HEK293 (cell line): ENCODE measurements around the gene RDH16.

ENCODE experiments used
- CTCF ChIA-PET: fragments of 350-600 bp; formaldehyde crosslinking; extraction: SDS; loops from one replicate; lab custom pipeline; 2021; ENCODE audit warnings: antibody characterized with exemption; lab: Yijun Ruan, JAX
- POLR2A ChIA-PET: fragments of 300-600 bp; formaldehyde crosslinking; extraction: SDS; loops from one replicate; lab custom pipeline; 2020; ENCODE audit warnings: antibody characterized with exemption, inconsistent platforms; lab: Yijun Ruan, JAX
- H3K27ac ChIP-seq: fragments of 200-500 bp; sonication (Bioruptor generic); 2 replicates; pipeline ENCODE4 v1.5.1; 2014; ENCODE audit warnings: low read depth, low read length, control low read depth, inconsistent platforms; ENCODE audit errors: extremely low read depth
- H3K36me3 ChIP-seq, 2 experiments: fragments of 200-500 bp in 1 of 2; sonication (Bioruptor generic) in 1 of 2; 1 replicate in 1 of 2; 2 replicates in 1 of 2; pipeline ENCODE4 v1.5.1; 2014 to 2017; ENCODE audit warnings: inconsistent platforms in 2 of 2, low read length in 2 of 2; ENCODE audit not compliant: control insufficient read depth in 2 of 2, insufficient read depth in 1 of 2
- H3K4me1 ChIP-seq: fragments of 200-500 bp; sonication (Bioruptor generic); 2 replicates; pipeline ENCODE4 v1.5.1; 2014; ENCODE audit warnings: mild to moderate bottlenecking, low read length, inconsistent platforms; ENCODE audit not compliant: control insufficient read depth, insufficient read depth
- H3K4me3 ChIP-seq: 2 replicates; pipeline ENCODE4 v1.5.1; 2011; ENCODE audit warnings: low read depth, mild to moderate bottlenecking, control low read depth, low read length, moderate library complexity
- H3K9me3 ChIP-seq: fragments of 200-500 bp; sonication (Bioruptor generic); 2 replicates; pipeline ENCODE4 v1.5.1; 2014; ENCODE audit warnings: low read depth, low read length, inconsistent platforms; ENCODE audit not compliant: control insufficient read depth, insufficient read depth
- FEZF1 ChIP-seq: fragments of 450-650 bp; formaldehyde crosslinking; IDR thresholded peaks from 2 replicates; pipeline ENCODE4 v1.5.1; 2016; ENCODE audit warnings: missing biosample characterization, missing genetic modification characterization
- GLI2 ChIP-seq: fragments of 450-650 bp; formaldehyde crosslinking; IDR thresholded peaks from 2 replicates; pipeline ENCODE4; 2017; ENCODE audit warnings: missing biosample characterization, missing genetic modification characterization, low read depth, borderline replicate concordance
- GLIS2 ChIP-seq: fragments of 450-650 bp; formaldehyde crosslinking; IDR thresholded peaks from 2 replicates; pipeline ENCODE4 v1.5.1; 2016; ENCODE audit warnings: missing biosample characterization, missing genetic modification characterization
- HIC1 ChIP-seq: fragments of 450-650 bp; formaldehyde crosslinking; IDR thresholded peaks from 2 replicates; pipeline ENCODE4 v1.5.1; 2016; ENCODE audit warnings: missing biosample characterization, missing genetic modification characterization
- HOXD13 ChIP-seq: sonication (generic); formaldehyde crosslinking; IDR thresholded peaks from 2 replicates; pipeline ENCODE4 v1.8.0; 2022; ENCODE audit warnings: missing genetic modification reagents, borderline replicate concordance
- MYNN ChIP-seq: fragments of 450-650 bp; formaldehyde crosslinking; IDR thresholded peaks from 2 replicates; pipeline ENCODE4 v1.5.1; 2016; ENCODE audit warnings: missing biosample characterization, missing genetic modification characterization, borderline replicate concordance
- PBX3 ChIP-seq: sonication (generic); formaldehyde crosslinking; IDR thresholded peaks from 2 replicates; pipeline ENCODE4 v1.8.1; 2022; ENCODE audit warnings: mild to moderate bottlenecking, moderate library complexity, missing genetic modification reagents
- SCRT2 ChIP-seq: fragments of 450-650 bp; formaldehyde crosslinking; IDR thresholded peaks from 2 replicates; pipeline ENCODE4 v1.5.1; 2016; ENCODE audit warnings: missing biosample characterization, missing genetic modification characterization
- ZBTB10 ChIP-seq: fragments of 450-650 bp; formaldehyde crosslinking; IDR thresholded peaks from 2 replicates; pipeline ENCODE4 v1.5.1; 2016; ENCODE audit warnings: missing biosample characterization, missing genetic modification characterization
- ZFP3 ChIP-seq: fragments of 450-650 bp; formaldehyde crosslinking; IDR thresholded peaks from 2 replicates; pipeline ENCODE4 v1.5.1; 2016; ENCODE audit warnings: low read depth, missing biosample characterization, missing genetic modification characterization
- ZNF362 ChIP-seq: fragments of 450-650 bp; formaldehyde crosslinking; IDR thresholded peaks from 2 replicates; pipeline ENCODE4 v1.5.1; 2016; ENCODE audit warnings: missing biosample characterization, missing genetic modification characterization
- ZNF48 ChIP-seq: fragments of 450-650 bp; formaldehyde crosslinking; IDR thresholded peaks from 2 replicates; pipeline ENCODE4 v1.5.1; 2016; ENCODE audit warnings: missing biosample characterization, missing genetic modification characterization
- ZNF510 ChIP-seq: fragments of 450-650 bp; formaldehyde crosslinking; IDR thresholded peaks from 2 replicates; pipeline ENCODE4 v1.5.1; 2018; ENCODE audit warnings: mild to moderate bottlenecking, missing genetic modification characterization, missing biosample characterization; ENCODE audit not compliant: insufficient replicate concordance
- ZNF521 ChIP-seq: fragments of 450-650 bp; formaldehyde crosslinking; IDR thresholded peaks from 2 replicates; pipeline ENCODE4 v1.5.1; 2017; ENCODE audit warnings: missing biosample characterization, mild to moderate bottlenecking, missing genetic modification characterization
- ZNF561 ChIP-seq: fragments of 450-650 bp; IDR thresholded peaks from 2 replicates; pipeline ENCODE4 v1.5.1; 2018; ENCODE audit warnings: missing biosample characterization, missing genetic modification characterization, borderline replicate concordance
- ZNF600 ChIP-seq: fragments of 450-650 bp; formaldehyde crosslinking; IDR thresholded peaks from 2 replicates; pipeline ENCODE4 v1.5.1; 2016; ENCODE audit warnings: missing biosample characterization, missing genetic modification characterization
- ZNF660 ChIP-seq: fragments of 450-650 bp; IDR thresholded peaks from 2 replicates; pipeline ENCODE4 v1.5.1; 2018; ENCODE audit warnings: missing biosample characterization, mild to moderate bottlenecking, missing genetic modification characterization
- ZNF664 ChIP-seq: fragments of 450-650 bp; formaldehyde crosslinking; IDR thresholded peaks from 2 replicates; pipeline ENCODE4 v1.5.1; 2016; ENCODE audit warnings: missing biosample characterization, missing genetic modification characterization
- ZNF701 ChIP-seq: fragments of 450-650 bp; formaldehyde crosslinking; IDR thresholded peaks from 2 replicates; pipeline ENCODE4 v1.5.1; 2016; ENCODE audit warnings: missing biosample characterization, missing genetic modification characterization
- ZNF704 ChIP-seq: fragments of 450-650 bp; formaldehyde crosslinking; IDR thresholded peaks from 2 replicates; pipeline ENCODE4 v1.5.1; 2016; ENCODE audit warnings: missing biosample characterization, missing genetic modification characterization
- ZNF768 ChIP-seq: fragments of 450-650 bp; formaldehyde crosslinking; IDR thresholded peaks from 2 replicates; pipeline ENCODE4 v1.5.1; 2018; ENCODE audit warnings: missing biosample characterization, mild to moderate bottlenecking, missing genetic modification characterization

The RDH16 gene

GRCh38 chr12:56991319-56992246 lies 34.2 kb upstream of the RDH16 start (continued):
- no peak for TF ChIP-seq HIC1 (tag by site-specific recombination)
- no peak for TF ChIP-seq ZNF664
- no peak for TF ChIP-seq GLI2 (tag by site-specific recombination)
- TF ChIP-seq ZNF600 (tag by site-specific recombination), result no peak
- TF ChIP-seq MYNN (tag by site-specific recombination), result no peak
- TF ChIP-seq ZBTB10 (tag by site-specific recombination), result no peak
- TF ChIP-seq ZNF768 (tag by site-specific recombination), result no peak
- no peak for TF ChIP-seq ZNF701 (tag by site-specific recombination)
- no peak for TF ChIP-seq HOXD13 (CRISPR knock-in tag)
- TF ChIP-seq, all 188 proteins: peak for 0

- no peak overlapping the region for H3K4me3 ChIP-seq
- no peaks in the 10 kb centered on the region for H3K9me3 ChIP-seq
- no peak overlapping the region for H3K27ac ChIP-seq
- peaks cover 0 to 8% of the 10 kb centered on the region in 2 experiments; a peak in 1 of 3 replicates for H3K36me3 ChIP-seq
- CTCF ChIA-PET, result interaction anchor here (1.3 kb wide), 1 partner anchor 151 kb away, joined by 8 read pairs; no protein-coding TSS in a partner anchor
- TF ChIP-seq ZNF561 (tag by site-specific recombination), result no peak
- TF ChIP-seq ZNF362, result no peak
- TF ChIP-seq ZNF660 (tag by site-specific recombination), result no peak
- TF ChIP-seq FEZF1 (tag by site-specific recombination), result no peak
- no peak for TF ChIP-seq ZFP3 (tag by site-specific recombination)
- TF ChIP-seq PBX3, result no peak
- TF ChIP-seq ZNF704 (tag by site-specific recombination), result no peak
- no peak for TF ChIP-seq ZNF48 (tag by site-specific recombination)
- TF ChIP-seq ZNF521 (tag by site-specific recombination), result no peak
- no peak for TF ChIP-seq SCRT2 (tag by site-specific recombination)
- TF ChIP-seq ZNF510 (tag by site-specific recombination), result no peak
- no peak for TF ChIP-seq GLIS2 (tag by site-specific recombination)
- POLR2A ChIA-PET, result no interaction called here
- H3K4me1 ChIP-seq, result no peaks in the 10 kb centered on the region
Measured at GRCh38 chr12:56990648-56991318, 33.4 kb upstream of the RDH16 start.
